ENCODE data around the gene DPP10. TPM values are rescaled to one million over a fixed set of nuclear protein-coding genes. Genes with fewer than 3 reads are reported as not detected.

The DPP10 gene
- total RNA-seq, 1 experiment from 2014 or later: not detected

- no peak for DNase-seq (ENCODE audit: low spot score)
These were observed 675.9 kb downstream of the DPP10 start for GRCh38 chr2:115118306-115118705.

GRCh38 chr2:115119086-115119485, 676.6 kb downstream of the DPP10 start:
- DNase-seq (ENCODE audit: low spot score): no peak

DNA sequence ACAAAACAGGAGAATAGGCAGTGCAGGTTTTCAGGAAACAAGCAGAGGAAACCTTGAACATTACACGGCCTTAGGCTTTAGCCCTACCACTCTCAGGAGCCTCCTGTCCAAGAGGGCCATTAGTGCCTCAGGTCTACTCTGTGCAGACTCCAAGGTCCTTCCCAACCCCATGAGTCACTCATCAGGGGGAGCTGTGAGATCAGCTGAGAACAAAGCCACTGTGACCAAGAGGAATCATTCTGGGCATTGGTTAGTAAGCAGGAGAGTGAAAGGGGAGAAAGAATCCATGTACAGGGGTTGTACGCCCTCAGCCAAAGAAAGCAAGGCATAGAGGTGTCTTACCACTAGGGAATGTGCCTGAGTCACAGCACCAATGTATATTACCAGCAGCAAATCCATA, 680.3 kb downstream of the DPP10 start:
- peak; percentile 2 for DNase-seq (ENCODE audit: low spot score)

DNA sequence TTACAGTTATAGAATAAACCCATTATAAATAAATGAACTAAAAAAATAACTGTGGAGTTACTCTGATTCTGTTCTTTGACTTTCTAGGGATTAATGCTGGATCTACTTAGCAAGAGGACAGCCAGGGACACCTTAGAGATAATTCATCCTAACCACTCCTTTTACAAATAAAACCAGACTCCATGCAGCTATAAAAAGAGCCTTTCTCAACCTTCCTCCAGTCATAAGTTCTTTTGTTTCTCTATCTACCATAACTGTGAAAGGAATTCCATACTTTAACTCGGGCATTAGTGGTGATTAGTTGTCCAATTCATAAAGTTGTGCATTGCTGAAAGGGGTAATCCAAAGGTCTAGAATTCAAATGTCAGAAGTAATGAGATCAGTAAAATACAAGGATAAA, 682.4 kb downstream of the DPP10 start:
- no peak for DNase-seq (ENCODE audit: low spot score)

DNA sequence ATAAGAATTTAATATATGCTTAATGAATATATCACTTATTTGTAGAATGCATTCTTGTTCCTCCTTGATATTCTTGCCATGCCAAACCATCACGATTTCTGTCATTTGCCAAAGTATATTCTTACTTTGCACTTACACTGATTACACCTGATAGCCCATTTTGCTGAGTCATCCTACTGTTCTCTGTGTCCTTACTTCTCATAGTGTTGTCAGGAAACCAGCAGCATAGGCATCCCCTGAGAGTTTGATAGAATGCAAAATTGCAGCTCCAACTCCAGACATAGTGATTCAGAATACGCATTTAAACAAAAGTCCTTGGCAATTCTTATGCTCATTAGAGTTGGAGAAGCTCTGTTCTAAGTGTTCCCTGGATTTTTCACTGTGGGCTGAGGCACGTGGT, 687.1 kb downstream of the DPP10 start:
- no peak for DNase-seq (ENCODE audit: low spot score)

GRCh38 chr2:115160531-115161080, 718.2 kb downstream of the DPP10 start:
- no peak for DNase-seq (ENCODE audit: low spot score)

- no peak for DNase-seq (ENCODE audit: low spot score)
These were observed 718.8 kb downstream of the DPP10 start for GRCh38 chr2:115161081-115161770.

GRCh38 chr2:115161771-115162493, 719.5 kb downstream of the DPP10 start:
- DNase-seq (ENCODE audit: low spot score): no peak

DNA sequence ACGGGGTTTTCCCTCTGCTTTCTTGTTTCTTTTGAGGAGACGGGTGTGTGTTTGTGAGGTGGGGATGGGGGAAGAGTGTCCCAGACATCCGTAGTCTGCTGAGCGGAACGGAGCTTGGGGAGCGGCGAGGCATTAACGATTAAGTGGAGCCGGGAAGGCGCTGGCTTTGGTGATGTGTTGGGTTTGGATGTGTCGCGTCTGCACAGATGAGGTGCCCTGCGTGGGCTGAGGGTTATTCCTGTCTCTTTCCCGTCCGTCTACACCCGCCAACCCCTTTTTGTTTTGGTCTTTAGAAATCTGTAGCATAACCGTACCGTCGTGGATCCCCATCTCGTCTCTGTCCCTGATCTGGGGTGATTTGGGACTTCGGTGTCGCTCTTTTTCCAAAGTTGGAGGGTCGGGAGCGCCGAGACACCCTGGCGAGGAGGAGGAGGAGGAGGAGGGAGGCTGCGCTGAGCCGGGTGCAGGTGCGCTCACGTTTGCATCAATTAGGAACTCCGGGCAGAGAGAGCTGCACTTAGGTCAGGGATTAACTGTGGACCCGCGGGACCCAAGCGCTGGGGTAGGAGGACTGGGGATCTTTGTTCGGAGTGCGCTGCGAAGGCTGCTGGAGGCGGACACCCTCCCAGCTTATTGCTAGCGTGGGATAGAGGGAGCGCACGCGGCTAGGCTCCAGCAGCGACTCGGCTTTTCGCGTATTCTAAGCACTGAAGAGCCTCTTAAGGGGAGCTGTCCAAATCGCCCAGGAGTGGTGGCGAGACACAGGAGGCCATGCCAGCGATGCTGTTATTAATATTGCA, 720.3 kb downstream of the DPP10 start:
- DNase-seq (ENCODE audit: low spot score): no peak

DNA sequence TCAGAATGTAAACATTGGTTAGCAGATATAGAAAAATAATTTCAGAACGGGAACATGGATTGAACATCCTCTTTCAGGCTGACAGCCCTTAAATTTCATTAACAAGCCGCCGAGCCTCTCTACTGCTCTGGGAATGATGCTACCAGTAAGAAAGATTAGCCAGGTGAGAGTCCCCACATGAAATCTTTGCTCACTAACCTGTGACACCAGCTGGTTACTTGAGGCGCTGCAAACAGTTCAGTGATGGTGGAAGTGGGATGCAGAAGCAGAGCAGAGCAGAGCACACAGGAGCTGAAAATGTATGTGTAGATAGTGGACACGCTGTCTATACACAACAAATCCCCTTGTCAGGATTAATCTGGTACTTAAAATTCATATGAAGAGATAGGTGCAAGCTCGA, 721.1 kb downstream of the DPP10 start:
- no peak for DNase-seq (ENCODE audit: low spot score)

DNA sequence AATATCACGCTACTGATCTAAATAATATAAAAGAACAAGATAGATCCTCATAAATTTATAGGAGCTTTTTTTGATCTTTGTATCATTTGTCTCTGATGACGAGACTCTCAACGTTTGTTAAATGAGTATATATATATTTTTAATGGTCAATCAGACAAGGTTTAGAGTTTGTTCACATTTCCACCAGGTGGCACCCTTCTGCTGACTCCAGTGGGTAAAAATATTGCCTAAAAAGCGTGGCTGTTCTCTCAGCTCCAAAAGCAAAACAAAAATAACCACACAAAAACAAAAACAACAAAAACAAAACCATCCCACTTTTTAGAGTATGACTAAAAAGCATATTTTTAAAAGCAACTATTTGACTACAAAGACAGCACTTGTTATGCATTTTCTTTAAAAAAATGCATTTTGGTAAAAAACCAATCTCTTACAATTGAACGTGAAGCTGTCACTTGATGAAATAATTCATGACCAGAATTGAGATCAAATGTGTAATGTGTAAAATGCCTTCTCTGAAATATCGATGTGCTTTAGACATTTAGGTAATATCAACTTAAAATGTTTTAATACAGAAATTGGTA, 723.2 kb downstream of the DPP10 start:
- peak; percentile 49 for DNase-seq (ENCODE audit: low spot score)

- no peak for DNase-seq (ENCODE audit: low spot score)
These were observed 726.0 kb downstream of the DPP10 start for GRCh38 chr2:115168457-115168856.

DNA sequence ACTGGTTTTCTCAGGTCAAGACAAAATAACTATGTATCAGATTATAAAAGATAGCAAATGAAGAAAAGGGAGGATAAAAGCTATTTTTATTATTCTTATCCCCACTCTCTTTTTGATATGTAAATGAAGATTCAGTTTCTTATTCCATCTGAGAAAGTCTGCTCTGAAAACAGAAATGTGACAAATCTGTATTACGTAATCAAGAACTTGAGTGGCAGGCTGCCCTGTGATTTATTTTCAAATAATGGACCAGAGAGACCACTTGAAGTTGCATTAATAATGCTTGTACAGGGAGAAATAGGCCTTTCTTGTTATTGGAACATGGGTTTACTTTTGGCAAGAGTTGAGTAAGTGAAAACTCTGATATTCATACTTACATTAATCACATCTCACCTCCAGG, 727.4 kb downstream of the DPP10 start:
- no peak for DNase-seq (ENCODE audit: low spot score)

DNA sequence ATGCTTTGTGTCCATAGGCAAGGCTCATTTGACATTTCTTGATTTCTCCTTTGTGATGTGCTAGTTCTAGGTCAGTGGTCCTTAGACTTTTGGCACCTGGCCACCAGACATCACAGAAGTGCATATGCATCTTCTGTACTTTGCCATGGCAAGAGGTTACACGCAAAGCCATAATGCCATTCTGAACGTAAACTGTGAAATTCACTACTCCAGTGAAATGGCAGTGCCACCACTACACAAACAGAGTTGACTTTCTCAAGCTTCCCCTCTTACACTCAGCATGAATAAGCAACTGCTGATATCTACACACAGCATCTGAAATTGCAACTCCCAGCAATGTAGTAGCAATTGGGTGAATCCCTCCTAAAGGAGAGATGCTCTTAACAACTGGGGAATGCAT, 729.3 kb downstream of the DPP10 start:
- DNase-seq (ENCODE audit: low spot score): no peak

DNA sequence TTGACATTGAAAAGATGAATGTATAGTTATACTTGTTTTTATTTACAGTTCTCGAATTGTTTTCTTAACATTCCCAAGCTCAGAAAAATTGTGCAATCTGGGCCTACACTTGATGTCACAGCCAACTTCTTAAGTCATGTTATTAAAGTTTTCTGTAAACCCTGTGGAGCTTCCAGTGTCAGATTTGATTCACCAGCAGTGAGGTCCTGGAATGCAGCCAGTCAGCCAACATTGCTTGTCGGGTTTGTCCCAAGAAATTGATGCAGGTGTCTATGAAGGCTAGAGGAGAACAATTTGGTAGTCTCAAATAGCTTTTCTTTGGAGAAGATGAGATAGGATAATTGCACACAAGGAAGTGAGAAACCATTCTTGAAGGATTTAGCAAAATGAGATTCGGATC, 732.2 kb downstream of the DPP10 start:
- no peak for DNase-seq (ENCODE audit: low spot score)

GRCh38 chr2:115183144-115183543, 740.7 kb downstream of the DPP10 start:
- no peak for DNase-seq (ENCODE audit: low spot score)

- DNase-seq (ENCODE audit: low spot score): no peak
These were observed 748.0 kb downstream of the DPP10 start for GRCh38 chr2:115190459-115190858.

DNA sequence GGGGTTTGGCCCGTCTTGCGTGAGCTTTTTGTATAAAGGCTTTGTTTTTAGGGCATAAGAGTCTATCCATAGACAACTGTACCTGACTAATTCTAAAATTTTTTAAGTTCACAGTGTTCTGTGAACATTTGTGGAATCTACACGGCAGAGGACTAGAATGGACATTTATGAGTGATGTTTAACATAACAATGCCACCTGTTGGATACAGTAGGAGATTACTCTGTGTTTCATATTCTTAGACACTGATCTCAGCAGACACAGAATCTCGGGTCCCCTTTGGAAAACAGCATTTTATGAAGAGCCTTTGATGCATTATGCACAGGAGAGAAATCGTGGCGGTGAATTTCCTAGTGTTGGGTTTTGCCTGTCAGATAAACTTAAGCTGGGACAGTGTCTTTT, 752.2 kb downstream of the DPP10 start:
- DNase-seq (ENCODE audit: low spot score): peak; percentile 5

DNA sequence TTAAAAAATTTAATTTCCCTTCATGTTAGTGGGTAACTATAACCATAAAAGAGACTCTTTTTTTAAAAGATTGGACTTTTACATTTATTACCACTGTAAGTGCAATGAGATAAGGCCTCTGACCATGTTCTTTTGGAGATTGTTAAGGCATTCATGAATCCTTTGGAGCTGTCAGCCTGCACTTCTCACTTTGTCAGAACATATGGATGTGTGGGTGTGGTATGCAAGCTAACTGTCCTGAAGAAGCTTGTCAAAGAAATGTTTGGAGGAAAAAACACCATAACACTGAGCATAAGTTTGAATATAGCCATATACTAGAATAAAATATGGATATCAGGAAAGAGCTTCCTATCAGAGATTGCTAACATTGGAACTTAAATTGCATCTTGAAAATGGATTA, 754.1 kb downstream of the DPP10 start:
- no peak for DNase-seq (ENCODE audit: low spot score)

GRCh38 chr2:115199966-115200365, 757.5 kb downstream of the DPP10 start:
- DNase-seq (ENCODE audit: low spot score): no peak

DNA sequence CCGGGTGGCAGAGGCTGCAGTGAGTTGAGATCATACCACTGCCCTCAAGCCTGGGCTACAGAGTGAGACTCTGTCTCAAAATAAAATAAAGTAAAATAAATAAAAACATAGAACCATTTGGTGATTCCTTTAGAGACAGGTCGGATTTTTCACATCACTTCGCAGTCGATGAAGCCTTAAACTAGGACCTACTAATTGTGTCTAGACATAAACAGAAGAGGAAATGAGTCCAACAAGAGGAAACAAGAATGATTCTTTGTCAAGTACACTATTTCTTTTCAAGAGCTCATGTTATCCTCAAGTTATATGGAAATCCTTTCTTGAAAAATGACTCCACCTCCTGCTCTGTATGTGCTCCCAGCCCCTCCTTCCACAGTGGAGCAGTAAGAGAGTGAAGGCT, 758.9 kb downstream of the DPP10 start:
- DNase-seq (ENCODE audit: low spot score): no peak
